WTC11 (cell line): Measurements from ENCODE around the gene EID2B. TPM values are rescaled to one million over a fixed set of nuclear protein-coding genes. Genes with fewer than 3 reads are reported as not detected.
A peak's percentile ranks its signal among the peaks of the same experiment; 100 is the strongest.

ENCODE experiments used
- ATAC-seq: fragments of 200-7000 bp; cut with Tn5 transposase; 2 replicates; pipeline ENCODE4 v1.10.0; 2021; ENCODE audit warnings: mild to moderate bottlenecking, moderate library complexity
- CTCF ChIA-PET: fragments of 300-600 bp; sonication (Branson Sonifier 250); formaldehyde crosslinking; loops from one replicate; lab custom pipeline; 2021; ENCODE audit warnings: antibody characterized with exemption; lab: Charles Lee
- POLR2A ChIA-PET: fragments of 350-600 bp; sonication (Branson Sonifier 250); formaldehyde crosslinking; loops from one replicate; lab custom pipeline; 2021; ENCODE audit warnings: antibody characterized with exemption; lab: Charles Lee
- DNase-seq: peaks from one replicate; pipeline ENCODE4 v3.0.0; 2021; ENCODE audit warnings: low spot score
- H3K27ac Mint-ChIP-seq: 2 replicates; pipeline ENCODE4 v1.8.0; 2021; ENCODE audit warnings: mixed read lengths
- H3K27me3 Mint-ChIP-seq: 2 replicates; pipeline ENCODE4 v1.8.0; 2021; ENCODE audit warnings: low read depth, mild to moderate bottlenecking, moderate library complexity, mixed read lengths
- H3K36me3 Mint-ChIP-seq: 2 replicates; pipeline ENCODE4 v1.8.0; 2021; ENCODE audit warnings: mixed read lengths
- H3K4me1 Mint-ChIP-seq: 2 replicates; pipeline ENCODE4 v1.8.0; 2022; ENCODE audit warnings: mixed read lengths
- H3K4me3 Mint-ChIP-seq: 2 replicates; pipeline ENCODE4 v1.8.0; 2021; ENCODE audit warnings: mild to moderate bottlenecking, moderate library complexity, mixed read lengths
- H3K9me3 Mint-ChIP-seq: 2 replicates; pipeline ENCODE4 v1.8.0; 2021; ENCODE audit warnings: mixed read lengths
- ATF3 ChIP-seq: sonication (generic); formaldehyde crosslinking; conservative IDR thresholded peaks from 2 replicates; pipeline ENCODE4 v1.8.1; 2022; ENCODE audit warnings: mild to moderate bottlenecking, missing genetic modification reagents
- CDX4 ChIP-seq: fragments of 250-450 bp; sonication (Bioruptor Pico); IDR thresholded peaks from 2 replicates; pipeline ENCODE4 v1.9.0; 2021; ENCODE audit warnings: moderate library complexity, mild to moderate bottlenecking, inconsistent platforms, borderline replicate concordance
- NFE2L1 ChIP-seq: sonication (generic); formaldehyde crosslinking; IDR thresholded peaks from 2 replicates; pipeline ENCODE4 v1.8.1; 2023; ENCODE audit warnings: missing genetic modification reagents
- NR1H2 ChIP-seq: sonication (generic); formaldehyde crosslinking; IDR thresholded peaks from 2 replicates; pipeline ENCODE4 v1.9.0; 2021; ENCODE audit warnings: mild to moderate bottlenecking, moderate library complexity, missing genetic modification reagents
- NR3C1 ChIP-seq: sonication (generic); formaldehyde crosslinking; conservative IDR thresholded peaks from 2 replicates; pipeline ENCODE4 v1.8.1; 2023; ENCODE audit warnings: low read depth, mild to moderate bottlenecking, missing genetic modification reagents
- PRRX2 ChIP-seq: fragments of 250-450 bp; sonication (Bioruptor Pico); IDR thresholded peaks from 2 replicates; pipeline ENCODE4 v1.8.0; 2021; ENCODE audit warnings: mild to moderate bottlenecking
- RORB ChIP-seq: fragments of 250-450 bp; sonication (Bioruptor Pico); IDR thresholded peaks from 2 replicates; pipeline ENCODE4 v1.9.0; 2021; ENCODE audit warnings: mild to moderate bottlenecking
- SMAD3 ChIP-seq: sonication (generic); formaldehyde crosslinking; IDR thresholded peaks from 2 replicates; pipeline ENCODE4 v1.8.0; 2022; ENCODE audit warnings: missing genetic modification reagents, mild to moderate bottlenecking, borderline replicate concordance
- USF2 ChIP-seq: sonication (generic); formaldehyde crosslinking; IDR thresholded peaks from 2 replicates; pipeline ENCODE4 v1.8.1; 2023; ENCODE audit warnings: mild to moderate bottlenecking, missing genetic modification reagents, moderate library complexity
- ZBTB21 ChIP-seq: sonication (generic); formaldehyde crosslinking; IDR thresholded peaks from 2 replicates; pipeline ENCODE4 v1.8.1; 2023; ENCODE audit warnings: mild to moderate bottlenecking, missing genetic modification reagents, borderline replicate concordance
- ZBTB43 ChIP-seq: sonication (generic); formaldehyde crosslinking; IDR thresholded peaks from 2 replicates; pipeline ENCODE4 v1.8.1; 2023; ENCODE audit warnings: mild to moderate bottlenecking, missing genetic modification reagents
- ZNF416 ChIP-seq: fragments of 250-450 bp; sonication (Bioruptor Pico); IDR thresholded peaks from 2 replicates; pipeline ENCODE4 v1.9.0; 2021; ENCODE audit warnings: mild to moderate bottlenecking, inconsistent platforms
- ZNF512 ChIP-seq: sonication (generic); formaldehyde crosslinking; IDR thresholded peaks from 2 replicates; pipeline ENCODE4 v1.8.1; 2022; ENCODE audit warnings: missing genetic modification reagents, borderline replicate concordance
- ZNF532 ChIP-seq: fragments of 250-450 bp; sonication (Bioruptor Pico); IDR thresholded peaks from 2 replicates; pipeline ENCODE4 v1.9.0; 2021; ENCODE audit warnings: mild to moderate bottlenecking, borderline replicate concordance
- total RNA-seq: library from RNA; stranded (reverse); gene quantifications from 3 replicates; pipeline ENCODE4 v1.2.3, GENCODE V29; 2021
- TF ChIP-seq, protein P1 (sequence below): fragments of 250-450 bp; sonication (Bioruptor Pico); IDR thresholded peaks from 2 replicates; pipeline ENCODE4 v1.9.0; 2021; ENCODE audit warnings: mild to moderate bottlenecking
- TF ChIP-seq, protein P2 (sequence below): sonication (generic); formaldehyde crosslinking; IDR thresholded peaks from 2 replicates; pipeline ENCODE4 v1.8.0; 2023; ENCODE audit warnings: mild to moderate bottlenecking, missing genetic modification reagents

Gene EID2B
- total RNA-seq, 1 experiment from 2014 or later, result 3.6 TPM

DNA sequence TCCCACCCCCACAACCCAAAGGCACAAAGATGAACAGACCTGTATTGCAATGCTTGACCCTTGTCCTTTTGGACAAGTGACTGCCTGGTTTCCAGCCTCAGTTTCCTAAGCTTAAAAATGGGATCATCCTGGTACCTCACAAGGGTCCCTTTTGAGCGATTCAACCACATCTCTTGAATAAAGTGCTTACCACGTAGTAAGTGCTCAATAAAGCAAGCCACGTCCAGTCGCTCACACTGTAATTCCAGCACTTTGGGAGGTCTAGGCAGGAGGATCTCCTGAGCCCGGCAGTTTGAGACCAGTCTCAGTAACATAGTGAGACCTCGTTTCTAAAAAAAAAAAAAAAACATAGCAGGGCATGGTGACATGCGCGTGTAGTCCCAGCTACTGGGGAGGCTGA is 32.7 kb downstream of the EID2B start:
- POLR2A ChIA-PET, result interaction anchor here (0.6 to 1.0 kb wide), 2 partner anchors 11 to 64 kb away, joined by 3 to 4 read pairs; partner anchors contain the start of gene RPS16
- Mint-ChIP-seq H3K27ac (no peak overlapping the region), H3K4me3 (peak overlapping the region; percentile 73), H3K27me3 (peaks cover 67% of the 10 kb centered on the region), H3K9me3 (no peaks in the 10 kb centered on the region), H3K36me3 (peaks cover 13% of the 10 kb centered on the region), H3K4me1 (peaks cover 26% of the 10 kb centered on the region)
- ATAC-seq (no peak), DNase-seq (no peak)
- TF ChIP-seq ZNF532 (CRISPR knock-in tag), result no peak
- TF ChIP-seq ATF3 (CRISPR knock-in tag), result no peak
- TF ChIP-seq, protein P1, sequence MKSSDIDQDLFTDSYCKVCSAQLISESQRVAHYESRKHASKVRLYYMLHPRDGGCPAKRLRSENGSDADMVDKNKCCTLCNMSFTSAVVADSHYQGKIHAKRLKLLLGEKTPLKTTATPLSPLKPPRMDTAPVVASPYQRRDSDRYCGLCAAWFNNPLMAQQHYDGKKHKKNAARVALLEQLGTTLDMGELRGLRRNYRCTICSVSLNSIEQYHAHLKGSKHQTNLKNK (CRISPR knock-in tag), result no peak
- no peak for TF ChIP-seq ZNF512 (CRISPR knock-in tag)
- no peak for TF ChIP-seq ZBTB43 (CRISPR knock-in tag)
- TF ChIP-seq ZBTB21 (CRISPR knock-in tag), result no peak
- no peak for TF ChIP-seq PRRX2 (CRISPR knock-in tag)
- TF ChIP-seq NR3C1 (CRISPR knock-in tag), result no peak
- TF ChIP-seq, protein P2, sequence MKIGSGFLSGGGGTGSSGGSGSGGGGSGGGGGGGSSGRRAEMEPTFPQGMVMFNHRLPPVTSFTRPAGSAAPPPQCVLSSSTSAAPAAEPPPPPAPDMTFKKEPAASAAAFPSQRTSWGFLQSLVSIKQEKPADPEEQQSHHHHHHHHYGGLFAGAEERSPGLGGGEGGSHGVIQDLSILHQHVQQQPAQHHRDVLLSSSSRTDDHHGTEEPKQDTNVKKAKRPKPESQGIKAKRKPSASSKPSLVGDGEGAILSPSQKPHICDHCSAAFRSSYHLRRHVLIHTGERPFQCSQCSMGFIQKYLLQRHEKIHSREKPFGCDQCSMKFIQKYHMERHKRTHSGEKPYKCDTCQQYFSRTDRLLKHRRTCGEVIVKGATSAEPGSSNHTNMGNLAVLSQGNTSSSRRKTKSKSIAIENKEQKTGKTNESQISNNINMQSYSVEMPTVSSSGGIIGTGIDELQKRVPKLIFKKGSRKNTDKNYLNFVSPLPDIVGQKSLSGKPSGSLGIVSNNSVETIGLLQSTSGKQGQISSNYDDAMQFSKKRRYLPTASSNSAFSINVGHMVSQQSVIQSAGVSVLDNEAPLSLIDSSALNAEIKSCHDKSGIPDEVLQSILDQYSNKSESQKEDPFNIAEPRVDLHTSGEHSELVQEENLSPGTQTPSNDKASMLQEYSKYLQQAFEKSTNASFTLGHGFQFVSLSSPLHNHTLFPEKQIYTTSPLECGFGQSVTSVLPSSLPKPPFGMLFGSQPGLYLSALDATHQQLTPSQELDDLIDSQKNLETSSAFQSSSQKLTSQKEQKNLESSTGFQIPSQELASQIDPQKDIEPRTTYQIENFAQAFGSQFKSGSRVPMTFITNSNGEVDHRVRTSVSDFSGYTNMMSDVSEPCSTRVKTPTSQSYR (CRISPR knock-in tag), result no peak
- no peak for TF ChIP-seq ZNF416 (CRISPR knock-in tag)
- no peak for TF ChIP-seq RORB (CRISPR knock-in tag)
- no peak for TF ChIP-seq CDX4
- no peak for TF ChIP-seq NFE2L1 (CRISPR knock-in tag)
- no peak for TF ChIP-seq NR1H2 (CRISPR knock-in tag)
- TF ChIP-seq USF2 (CRISPR knock-in tag), result no peak
- no peak for TF ChIP-seq SMAD3 (CRISPR knock-in tag)
- CTCF ChIA-PET, result interaction anchor here (0.9 to 1.3 kb wide), 4 partner anchors 15 to 32 kb away, joined by 3 to 4 read pairs (median 4); partner anchors contain the start of genes EID2B, SELENOV and TIMM50
